GM18861 (cell line): Measurements from ENCODE around the gene HLA-F.

Source experiments
- ATAC-seq: cut with Tn5 transposase; IDR thresholded peaks from one replicate; pipeline ENCODE4 v1.9.1; 2021; ENCODE audit not compliant: unreplicated experiment

Gene HLA-F

DNA sequence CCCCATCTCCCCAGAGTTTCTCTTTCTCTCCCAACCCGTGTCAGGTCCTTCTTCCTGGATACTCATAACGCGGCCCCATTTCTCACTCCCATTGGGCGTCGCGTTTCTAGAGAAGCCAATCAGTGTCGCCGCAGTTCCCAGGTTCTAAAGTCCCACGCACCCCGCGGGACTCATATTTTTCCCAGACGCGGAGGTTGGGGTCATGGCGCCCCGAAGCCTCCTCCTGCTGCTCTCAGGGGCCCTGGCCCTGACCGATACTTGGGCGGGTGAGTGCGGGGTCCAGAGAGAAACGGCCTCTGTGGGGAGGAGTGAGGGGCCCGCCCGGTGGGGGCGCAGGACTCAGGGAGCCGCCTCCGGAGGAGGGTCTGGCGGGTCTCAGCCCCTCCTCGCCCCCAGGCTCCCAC is at the start of gene HLA-F:
Gene HLA-F (plus strand): TSS at position 173 of the 404 bp plus-strand sequence. CDS start 30 bp downstream, at position 203.
- ATAC-seq: peak; percentile 82

DNA sequence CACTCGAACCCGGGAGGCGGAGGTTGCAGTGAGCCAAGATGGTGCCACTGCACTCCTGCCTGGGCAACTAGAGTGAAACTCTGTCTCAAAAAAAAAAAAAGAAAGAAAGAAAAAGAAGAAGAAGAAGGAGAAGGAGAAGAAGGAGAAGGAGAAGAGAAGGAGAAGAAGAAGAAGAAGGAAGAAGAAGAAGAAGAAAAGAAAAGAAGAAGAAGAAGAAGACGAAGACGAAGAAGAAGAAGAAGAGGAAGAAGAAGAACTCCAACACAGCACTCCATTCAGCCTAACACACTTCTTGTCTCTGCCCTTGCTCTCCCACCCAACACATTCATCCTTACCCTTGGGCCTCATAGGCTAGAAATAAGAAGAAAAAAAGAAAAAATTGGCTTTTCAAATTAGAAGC is 49.2 kb upstream of the HLA-F start:
- no peak for ATAC-seq

DNA sequence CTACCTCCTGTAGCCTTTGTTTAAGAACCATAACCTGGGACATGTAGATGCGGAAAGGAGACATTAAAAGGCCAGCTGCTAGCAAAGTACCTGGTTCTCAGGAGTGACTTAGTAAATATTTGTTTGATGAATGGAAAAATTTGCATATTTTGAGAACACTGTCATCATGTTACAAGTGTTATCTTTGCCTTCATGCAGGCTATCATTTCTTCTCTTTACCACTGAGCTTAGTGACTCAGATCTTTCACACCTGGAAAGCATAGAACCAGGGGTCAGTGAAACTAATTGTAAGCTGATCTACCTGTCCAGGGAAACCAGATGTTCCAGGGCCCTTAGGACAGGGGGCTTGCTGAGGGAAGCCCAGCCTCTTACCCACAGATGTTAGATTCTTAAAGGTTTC is 47.7 kb upstream of the HLA-F start:
- no peak for ATAC-seq

DNA sequence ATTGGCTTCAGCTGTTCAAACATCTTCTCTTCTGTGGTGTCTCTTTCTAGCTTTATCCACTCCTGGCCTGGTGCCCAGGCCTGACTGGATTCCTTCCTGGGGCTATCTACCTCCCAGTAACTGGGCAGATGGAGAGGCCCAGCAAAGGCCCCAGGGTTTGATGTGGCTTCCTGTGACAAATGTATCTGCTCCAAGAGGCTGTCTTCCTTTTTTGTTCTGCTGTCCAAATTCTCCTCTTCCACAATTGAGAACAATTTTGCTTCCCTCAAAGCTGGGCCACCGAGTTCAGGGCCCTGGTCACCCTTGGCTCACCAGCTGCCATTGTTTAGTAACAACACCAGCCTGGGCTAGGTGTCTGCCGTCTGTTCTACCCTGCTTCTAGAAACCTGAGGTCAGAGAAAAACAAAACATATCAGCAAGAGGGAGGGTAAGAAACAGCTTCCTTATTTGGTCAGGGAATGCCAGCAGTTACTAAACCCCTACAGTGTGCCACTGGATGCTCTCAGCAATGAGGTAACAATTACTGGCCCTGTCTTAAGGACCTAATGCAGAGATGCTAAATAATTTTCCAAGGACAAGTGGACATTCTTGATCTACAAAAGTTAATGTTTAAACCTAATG is 46.1 kb upstream of the HLA-F start:
- ATAC-seq: no peak

DNA sequence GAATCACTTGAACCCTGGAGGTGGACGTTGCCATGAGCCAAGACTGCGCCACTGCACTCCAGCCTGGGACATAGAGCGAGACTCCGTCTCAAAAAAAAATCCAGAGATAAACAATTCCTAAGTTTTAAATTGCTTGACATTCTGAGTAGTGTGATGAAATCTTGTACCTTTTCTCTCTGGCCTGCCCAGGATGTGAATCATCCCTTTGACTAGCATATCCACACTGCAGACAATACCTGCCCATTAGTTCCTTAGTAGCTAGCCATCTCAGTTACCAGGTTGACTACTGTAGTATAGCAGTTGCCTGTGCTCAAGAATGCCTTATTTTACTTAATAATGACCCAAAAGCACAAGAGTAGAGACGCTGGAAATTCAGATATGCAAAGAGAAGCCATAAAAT is 45.1 kb upstream of the HLA-F start:
- ATAC-seq: no peak

DNA sequence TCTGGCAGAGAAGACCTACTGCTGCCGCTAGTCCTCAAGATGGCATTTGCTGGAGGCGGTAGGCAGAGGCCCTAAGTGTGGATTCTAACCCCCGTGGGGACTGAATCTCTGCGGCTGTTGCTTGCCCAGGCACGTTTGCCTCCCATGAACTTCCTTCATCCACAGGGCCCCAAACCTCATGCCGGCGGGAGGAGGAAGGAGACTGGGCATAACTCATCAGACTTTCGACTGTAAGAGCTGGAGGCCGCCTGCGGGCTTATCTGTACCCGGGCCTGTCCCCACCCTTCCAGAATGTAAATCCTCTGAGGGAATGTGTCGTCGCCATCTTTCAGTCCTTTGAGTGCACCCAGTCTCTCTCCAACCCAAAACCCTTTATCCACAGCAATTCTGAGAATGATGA is 43.3 kb upstream of the HLA-F start:
- no peak for ATAC-seq

DNA sequence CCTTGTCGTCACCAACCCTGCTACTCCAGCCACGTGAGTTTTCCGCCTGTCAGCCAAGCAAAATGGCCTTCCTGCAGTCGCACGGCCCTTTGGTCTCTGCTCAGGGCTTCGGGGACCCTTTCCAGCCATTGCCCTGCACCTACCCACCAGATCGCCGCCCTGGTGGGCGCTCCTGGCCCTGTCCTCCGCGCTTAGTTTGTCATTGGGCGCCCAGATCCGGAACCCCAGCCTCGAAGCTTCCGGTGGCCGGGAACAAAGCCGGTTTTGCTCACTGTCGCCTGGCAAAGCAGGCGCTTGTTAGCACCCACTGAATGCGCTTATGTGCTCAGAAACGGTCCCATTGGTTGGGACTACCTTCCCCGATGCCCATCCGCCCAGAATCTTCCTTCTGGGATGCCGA is 42.8 kb upstream of the HLA-F start:
- no peak for ATAC-seq

DNA sequence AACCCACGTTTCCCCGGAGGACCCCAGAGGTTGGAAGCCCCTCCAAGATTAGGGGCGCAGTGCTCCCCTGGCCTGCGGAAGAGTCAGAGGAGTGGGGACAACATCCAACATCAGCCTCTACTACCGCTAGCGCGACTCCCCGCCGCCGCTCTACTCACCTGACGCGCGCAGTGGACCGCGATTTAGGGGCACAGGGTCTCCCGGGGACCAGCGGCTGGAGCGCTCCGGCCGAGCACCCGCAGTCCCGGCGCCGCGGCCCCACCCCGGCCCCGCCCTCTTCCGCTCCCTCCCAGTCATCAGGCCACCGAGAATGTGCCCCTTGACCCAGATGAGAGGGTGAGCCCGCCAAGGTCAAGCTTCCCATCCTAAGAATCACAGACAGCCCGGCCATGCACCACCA is 42.3 kb upstream of the HLA-F start, which contains the start of gene ZFP57:
Gene ZFP57 (minus strand): TSS at position 249 of the 400 bp plus-strand sequence. CDS start 4,149 bp downstream, outside the sequence.
- ATAC-seq: no peak

DNA sequence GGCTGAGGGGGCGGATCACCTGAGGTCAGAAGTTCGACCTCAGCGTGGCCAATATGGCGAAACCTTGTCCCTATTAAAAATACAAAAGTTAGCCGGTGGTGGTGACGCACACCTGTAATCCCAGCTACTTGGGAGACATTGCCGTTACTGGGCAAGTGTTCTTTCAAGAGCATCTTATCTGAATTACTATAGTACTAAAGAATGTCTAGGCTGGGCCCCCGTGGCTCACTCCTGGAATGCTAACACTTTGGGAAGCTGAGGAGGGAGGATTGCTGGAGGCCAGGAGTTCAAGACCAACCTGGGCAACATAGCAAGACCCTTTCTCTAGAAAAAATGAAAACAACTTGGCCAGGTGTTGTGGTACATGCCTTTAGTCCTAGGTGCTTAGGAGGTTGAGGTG is 41.4 kb upstream of the HLA-F start:
- no peak for ATAC-seq

DNA sequence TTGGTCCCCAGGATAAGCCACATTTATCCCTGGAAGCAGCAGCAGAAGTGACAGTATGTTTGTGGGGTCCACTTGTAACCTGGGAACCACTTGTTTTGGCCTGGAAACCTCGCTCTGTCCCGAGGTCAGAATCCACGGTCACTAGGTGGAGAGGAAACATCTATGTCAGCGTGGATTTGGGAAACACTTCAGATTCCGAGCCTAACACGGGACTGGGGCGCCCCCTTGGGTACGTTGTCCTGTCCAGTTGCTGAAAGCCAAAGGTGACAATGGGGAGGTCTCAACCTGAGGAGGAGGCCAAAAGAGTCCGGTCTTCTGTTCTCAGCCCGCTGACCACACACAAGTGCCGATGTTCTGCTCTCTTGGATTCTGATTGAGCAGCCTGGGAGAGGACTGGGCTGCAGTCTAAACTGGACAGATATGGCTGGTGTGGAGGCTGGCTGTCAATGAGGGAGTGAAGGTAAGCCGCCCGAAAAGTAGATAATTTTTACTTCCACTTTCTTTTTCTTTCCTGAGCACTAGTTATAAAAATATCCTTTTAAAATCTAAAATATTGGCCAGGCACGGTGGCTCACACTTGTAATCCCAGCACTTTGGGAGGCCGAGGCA is 37.4 kb upstream of the HLA-F start:
- no peak for ATAC-seq

DNA sequence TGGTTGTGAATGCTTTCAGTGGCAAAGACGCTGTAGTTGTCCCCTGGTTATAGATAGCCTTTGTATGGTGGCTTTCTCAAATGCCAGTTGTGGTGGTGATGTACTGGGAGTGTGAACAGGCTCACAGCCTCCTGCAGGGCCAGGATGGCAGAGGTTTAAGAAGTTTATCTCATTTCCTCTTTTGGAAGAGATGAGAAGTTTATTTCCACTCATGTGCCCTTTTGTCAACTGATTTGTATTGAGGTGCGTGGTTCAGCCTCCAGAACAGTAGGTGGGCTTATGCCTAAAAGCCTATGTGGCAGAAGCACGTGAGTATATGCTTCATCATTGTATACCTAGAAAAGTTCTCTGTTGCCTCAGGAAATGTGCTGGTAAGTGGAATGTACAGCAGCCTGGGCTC is 28.6 kb upstream of the HLA-F start:
- ATAC-seq: no peak

DNA sequence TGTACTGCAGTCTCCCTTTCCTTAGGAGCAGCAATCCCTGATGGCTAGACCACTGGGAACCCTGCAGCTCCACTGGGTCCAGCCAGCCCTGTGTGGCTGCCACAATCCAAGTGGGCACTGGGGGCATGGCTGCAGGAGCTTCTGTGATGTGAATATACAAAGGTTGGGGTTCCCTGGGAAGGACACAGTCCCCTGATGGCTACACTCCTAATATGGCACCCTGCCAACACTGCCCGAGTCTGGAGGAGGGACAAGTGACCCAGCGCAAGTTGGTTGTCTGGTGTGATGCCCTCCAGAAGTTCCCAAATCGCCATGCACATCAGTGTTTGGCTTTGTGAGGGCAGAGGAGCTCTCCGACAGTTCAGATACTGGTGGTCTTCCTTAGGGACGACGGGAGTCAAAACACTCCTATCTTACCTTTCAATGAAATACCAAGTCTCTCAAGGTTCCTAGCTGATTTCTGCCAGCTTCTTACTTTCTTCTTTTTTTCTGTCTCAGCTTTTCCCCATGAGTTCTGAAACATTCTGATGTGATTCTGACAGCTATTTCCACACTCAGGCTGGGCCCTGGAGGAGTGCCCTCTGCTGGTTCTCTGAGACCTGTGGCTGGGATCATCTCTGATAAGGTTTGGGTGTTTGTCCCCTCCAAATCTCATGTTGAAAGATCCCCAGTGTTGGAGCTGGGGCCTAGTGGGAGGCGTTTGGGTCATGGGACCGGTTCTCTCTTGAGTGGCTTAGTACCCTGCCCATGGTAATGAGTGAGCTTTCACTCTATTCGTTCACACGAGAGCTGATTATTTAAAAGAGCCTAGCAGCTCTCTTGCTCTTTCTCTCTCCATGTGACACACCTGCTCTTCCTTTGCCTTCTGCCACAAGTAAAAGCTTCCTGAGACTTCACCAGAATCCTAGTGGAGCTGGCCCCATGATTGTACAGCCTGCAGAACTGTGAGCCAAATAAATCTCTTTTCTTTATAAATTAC is 26.8 kb upstream of the HLA-F start:
- ATAC-seq: no peak

DNA sequence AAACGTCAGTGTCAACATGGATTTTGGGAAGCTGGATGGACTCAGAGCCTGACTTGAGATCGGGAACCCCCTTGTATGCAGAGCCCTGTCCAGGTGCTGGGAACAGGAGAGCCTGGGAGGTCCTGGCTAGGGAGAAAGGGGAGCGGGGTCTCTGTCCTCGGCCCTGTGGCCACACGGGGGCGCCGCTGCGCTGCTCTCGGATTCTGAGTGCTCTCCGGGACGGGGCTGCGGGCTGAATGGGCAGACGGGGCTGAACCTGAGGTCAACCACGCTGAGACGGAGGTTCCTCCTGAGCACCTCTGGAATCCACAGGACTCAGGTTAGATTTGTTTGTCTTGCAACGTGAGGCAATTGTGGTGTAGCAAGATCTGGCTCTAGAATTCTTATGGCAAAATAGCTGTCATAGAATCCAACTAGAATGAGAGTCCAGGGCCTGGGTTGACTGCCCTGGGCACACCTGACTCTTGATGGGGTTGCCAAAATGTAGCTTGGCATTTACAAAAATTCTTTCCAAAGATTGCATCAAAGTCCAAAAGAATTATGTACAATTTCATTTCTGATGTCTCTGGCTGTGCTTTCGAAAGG is 20.6 kb upstream of the HLA-F start:
- ATAC-seq: no peak

DNA sequence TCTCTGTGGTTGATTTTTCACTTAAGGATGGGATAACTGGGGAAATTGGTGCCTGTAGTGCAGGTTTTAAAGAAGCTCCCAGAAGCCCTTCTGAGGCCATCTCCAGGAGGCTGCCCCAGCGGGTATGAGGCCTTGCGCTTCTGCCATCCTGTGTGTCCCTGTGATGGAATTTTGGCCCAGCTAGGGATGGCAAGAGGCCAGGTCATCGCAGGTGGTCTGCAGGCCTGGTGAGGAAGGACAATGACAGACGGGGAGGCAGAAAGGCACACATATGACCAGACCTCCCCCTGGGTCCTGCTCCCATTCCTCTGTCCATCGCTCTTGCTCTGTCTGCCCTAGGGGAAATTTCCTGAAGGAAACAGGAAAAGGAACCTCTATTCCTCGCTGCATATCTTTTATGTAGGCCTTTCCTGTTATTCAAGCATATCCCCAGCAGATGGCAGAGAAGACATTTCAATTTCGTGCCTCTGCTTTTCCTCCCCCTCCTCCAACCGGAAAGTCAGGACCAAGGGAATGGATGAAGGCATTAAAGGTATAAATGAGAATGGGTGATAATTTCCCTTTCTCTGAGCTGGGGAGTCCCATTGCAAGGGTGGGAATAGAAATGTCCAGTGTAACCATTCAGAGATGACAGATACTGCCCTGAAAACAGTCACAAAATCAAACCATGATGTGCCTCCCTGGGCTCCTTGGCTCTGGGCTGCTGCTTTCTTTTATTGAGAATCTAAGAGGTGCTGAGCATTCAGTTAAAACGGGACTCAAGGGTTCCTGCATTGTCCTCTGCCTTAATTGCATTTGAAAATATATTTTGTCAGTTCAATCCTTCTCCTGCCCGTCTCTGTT is 17.6 kb upstream of the HLA-F start:
- no peak for ATAC-seq

DNA sequence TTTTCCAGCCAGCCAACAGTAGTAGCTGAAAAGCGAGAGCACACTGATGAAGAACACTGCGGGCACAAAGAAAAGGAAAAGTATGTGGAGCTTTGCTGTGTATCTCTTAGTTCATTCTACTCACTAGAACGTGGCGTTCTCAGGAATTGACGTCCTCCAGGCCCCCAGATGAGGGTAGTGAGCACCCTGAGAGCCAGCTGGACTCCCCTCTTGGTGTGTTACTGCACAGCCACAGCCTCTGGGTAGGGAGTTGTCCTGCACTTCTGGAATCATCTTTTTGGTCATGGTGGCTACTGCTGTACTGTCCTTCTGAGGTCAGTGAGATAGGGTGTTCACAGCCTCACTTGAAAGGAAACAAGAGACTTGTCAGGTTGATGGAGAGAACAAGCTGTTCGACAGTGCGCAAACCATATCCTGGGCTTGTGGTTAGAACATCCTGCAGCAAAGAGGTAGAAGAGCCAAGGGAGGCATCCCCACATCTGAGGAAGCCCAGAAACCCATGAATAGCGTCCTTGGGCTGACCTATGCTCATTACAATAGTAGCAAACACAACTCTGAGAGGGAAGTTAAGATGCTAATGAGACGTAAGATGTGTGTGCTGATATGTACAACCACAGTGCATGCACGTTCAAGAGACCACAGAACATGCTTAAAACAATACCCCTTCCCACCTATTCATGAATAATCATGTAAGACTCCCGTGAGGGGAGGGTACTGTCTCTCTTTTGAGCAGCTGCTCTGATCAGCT is 14.6 kb upstream of the HLA-F start:
- no peak for ATAC-seq

DNA sequence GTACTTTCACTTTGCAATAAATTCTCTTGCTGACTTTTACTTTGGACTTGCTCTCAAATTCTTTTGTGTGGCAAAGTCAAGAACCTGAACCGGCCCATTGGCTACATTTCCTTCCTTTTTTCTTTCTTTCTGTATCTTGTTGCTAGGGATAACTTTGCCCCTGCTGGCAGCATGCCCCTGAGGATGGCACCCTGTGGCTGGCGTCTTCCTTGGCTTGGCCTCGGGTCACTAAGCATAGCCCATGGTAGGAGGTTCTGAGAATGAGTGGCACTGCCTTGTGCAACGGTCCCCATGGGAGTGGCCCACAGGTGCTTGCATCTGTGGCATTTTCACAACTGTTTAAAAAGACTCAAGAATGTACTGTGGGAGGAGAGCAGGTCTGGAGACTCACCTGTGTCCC is 14.0 kb upstream of the HLA-F start:
- no peak for ATAC-seq

DNA sequence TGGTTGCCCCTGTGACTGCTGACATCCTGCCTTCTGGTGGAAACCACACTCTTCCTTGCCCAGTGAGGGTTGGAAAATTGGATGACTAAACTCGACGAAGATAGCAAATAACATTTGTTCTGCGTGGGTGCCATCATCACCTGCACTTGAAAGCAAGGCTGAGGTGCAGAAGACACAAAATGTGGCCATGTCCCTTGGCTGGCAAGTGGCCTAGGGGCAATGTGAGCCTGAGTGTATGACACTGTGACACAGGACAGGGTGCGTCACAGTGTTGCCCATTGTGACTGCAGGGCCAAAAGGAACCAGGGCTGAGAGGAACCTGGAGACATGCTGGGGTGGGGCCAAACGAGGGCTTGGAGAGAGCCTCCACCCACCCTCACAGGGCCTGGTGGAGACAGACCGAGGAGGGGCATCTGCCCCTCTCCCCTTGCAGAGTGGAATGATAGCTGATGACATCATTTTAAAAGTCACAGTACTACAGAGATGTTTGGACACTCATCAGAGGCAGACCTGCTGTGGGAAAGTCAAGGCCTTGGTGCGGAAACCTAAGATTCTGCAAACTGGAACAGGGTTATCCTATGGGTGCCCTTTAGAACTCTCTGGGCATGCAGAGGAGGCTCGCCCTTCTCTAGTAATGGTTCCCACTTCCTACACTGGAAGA is 12.8 kb upstream of the HLA-F start:
- ATAC-seq: no peak

DNA sequence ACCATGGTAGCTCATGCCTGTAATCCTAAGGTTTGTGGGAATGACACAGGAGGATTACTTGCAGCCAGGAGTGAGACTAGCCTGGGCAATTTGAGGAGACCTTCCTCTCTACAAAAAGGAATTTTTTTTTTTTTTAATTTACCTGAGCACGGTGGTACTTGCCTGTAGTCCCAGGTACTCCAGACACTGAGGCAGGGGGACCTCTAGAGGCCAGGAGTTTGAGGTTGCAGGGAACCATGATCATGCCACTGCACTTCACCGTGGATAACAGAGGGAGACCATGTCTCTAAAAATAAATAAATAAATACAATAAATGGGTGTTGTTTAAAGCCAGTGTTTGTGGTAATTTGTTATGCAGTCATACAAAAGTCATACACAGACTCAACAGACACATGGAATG is 2.4 kb upstream of the HLA-F start:
- ATAC-seq: no peak
